NCI-H2196 treated with DMSO at 0.1 percent for 48 hours (cell line): ENCODE measurements around the gene TMEM50B.
"Not testable (repeated sequence)": the region's sequence is repeated elsewhere in the genome, so short reads cannot be mapped to it uniquely, and the experiment has no call there.

Experiments used
- DNase-seq: peaks from one replicate; lab custom pipeline; 2025; ENCODE audit not compliant: unreplicated experiment; lab: John Stamatoyannopoulos, UW

TMEM50B gene

GRCh38 chr21:33432496-33432895, 47.3 kb downstream of the TMEM50B start:
- no peak for DNase-seq

DNA sequence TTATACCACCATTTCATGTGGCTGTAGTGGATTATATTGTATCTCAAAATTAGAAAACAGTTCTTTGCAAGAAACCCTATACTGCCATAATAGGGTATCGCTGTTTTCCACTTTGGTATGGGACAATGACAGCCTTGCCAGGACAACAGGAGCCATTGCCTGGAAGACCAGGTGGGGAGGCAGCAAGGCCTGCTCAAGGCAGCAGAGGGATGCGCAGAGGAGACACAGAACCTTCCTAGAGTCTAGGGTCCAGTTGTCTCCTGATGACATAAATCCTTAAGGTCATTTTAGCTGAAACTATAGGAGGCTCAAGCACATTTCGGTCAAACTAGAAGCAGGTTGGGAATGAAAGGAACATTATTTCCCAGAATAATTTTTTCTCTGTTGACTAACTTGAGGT, 48.9 kb downstream of the TMEM50B start:
- DNase-seq: no peak

DNA sequence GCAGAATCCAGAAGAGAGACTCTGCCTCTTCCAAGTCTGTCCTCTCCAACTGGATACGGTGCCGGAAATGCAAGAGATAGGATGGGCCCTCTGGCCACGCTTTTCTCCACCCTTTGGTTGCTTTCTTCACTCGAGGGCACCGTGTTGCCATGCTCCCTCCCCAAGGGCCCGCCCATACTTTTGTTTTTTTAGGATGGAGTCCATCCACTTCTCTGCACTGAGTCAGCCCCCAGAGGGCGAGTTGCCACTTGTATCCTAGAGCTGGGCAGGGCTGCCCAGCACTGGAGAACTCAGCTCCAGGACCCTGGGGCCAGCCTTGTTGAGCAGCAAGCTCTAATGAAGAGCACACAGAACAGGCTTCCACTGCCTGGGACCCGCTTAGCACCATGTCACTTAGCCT, 51.1 kb downstream of the TMEM50B start:
- no peak for DNase-seq

DNA sequence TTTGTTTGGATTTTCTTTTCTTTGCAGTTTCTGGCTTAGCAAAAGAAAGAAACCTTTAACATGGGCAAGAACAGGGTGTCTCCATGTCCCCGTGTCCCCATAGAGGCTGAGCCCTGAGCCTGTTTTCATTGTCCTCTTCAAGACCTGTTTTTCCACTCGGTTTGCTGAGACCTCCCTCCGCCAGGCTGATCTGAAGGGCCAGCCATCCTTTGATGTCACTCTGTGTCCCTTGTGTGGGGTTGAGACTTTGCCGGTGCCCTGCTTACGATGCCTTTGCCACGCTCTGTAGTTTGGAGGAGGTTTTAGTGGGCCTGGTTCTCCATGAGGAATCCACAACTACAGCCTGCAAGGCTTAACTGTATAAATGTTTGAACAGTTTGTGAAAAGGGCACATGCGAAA, 52.7 kb downstream of the TMEM50B start:
- DNase-seq: no peak

DNA sequence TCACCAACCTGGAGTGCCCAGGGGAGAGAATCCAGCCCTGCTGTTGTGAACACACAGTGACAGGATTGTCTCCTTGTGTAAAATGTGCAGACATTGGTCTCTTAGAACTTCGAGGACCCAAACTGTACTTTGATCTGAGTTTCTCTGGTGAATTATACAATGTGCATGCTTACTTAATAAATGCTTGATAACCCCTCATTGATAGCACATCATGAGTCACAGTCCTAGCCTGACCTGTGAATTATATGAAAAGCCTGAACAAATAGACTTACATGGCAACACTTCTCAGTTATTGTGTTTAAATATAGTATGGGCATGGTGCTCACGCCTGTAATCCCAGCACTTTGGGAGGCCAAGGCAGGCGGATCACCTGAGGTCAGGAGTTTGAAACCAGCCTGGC, 53.9 kb downstream of the TMEM50B start:
- DNase-seq: no peak

GRCh38 chr21:33424214-33424613, 55.6 kb downstream of the TMEM50B start:
- no peak for DNase-seq

- no peak for DNase-seq
Measured at GRCh38 chr21:33421713-33422393, 57.9 kb downstream of the TMEM50B start.

GRCh38 chr21:33419538-33420123, 60.1 kb downstream of the TMEM50B start:
- DNase-seq: no peak

DNA sequence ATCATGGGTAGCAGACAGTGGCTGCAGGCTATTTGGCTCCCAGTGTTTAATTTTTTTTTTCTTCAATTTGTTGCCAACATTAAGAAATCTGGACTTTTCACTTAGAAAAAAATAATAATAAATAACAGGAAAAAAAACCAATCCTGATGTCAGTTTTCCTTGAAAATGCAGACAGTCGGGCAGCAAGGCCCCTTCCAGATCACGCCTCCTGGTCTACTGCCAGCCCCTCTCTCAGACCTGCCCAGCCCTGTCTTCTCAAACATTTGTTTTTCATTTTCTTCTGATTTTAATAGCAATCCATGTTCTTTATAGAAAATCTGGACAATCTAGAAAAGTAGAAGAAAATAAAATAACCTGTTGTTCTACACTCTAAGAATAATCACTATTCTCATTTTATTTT, 61.1 kb downstream of the TMEM50B start:
- no peak for DNase-seq

DNA sequence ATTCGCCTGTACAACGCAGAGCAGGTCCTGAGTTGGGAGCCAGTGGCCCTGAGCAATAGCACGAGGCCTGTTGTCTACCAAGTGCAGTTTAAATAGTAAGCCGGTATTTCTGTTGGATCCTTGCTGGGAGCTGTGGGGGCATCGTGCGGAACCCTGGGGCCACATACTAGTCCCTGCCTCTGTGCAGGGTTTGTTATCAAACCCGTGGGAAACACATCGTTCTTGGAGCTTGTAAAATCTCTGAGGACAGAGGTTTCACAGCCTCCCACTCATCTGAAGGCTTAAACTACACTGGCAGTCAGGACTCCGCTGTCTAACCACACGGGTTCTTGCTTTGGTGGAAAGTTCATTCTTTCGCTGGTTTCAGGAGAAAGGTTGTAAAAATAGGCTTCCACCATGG, 64.8 kb downstream of the TMEM50B start:
- DNase-seq: no peak

GRCh38 chr21:33414068-33414467, 65.7 kb downstream of the TMEM50B start:
- DNase-seq: no peak

GRCh38 chr21:33412832-33413519, 66.8 kb downstream of the TMEM50B start:
- peak; percentile 54 for DNase-seq

DNA sequence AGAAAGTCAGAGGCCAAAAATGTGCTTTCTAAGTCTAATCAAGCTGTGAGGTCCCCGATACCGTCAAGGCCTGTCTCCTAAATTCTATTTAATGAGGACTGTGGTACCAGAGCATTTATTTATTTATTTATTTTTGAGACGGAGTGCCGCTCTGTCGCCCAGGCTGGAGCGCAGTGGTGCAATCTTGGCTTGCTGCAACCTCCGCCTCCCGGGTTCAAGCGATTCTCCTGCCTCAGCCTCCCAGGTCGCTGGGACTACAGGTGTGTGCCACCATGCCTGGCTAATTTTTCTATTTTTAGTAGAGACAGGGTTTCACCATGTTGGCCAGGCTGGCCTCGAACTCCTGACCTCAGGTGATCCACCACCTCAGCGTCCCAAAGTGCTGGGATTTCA, 67.3 kb downstream of the TMEM50B start:
- DNase-seq: not testable (repeated sequence)

GRCh38 chr21:33411949-33412430, 67.8 kb downstream of the TMEM50B start:
- no peak for DNase-seq

DNA sequence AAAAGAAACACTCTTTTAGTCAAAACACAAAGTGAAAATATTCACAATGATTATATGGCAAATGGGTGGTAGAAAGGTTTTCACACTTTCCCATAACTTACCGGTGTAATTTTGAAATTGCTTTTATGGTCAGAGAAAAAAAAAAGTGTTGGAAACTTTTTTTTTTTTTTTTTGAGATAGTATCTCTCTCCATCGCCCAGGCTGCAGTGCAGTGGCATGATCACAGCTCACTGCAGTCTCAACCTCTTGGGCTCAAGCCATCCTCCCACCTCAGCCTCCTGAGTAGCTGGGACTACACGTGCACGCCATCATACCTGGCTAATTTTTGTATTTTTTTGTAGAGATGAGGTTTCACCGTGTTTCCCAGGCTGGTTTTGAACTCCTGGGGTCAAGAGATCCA, 73.3 kb downstream of the TMEM50B start:
- no peak for DNase-seq

GRCh38 chr21:33403786-33404585, 75.8 kb downstream of the TMEM50B start:
- no peak for DNase-seq

DNA sequence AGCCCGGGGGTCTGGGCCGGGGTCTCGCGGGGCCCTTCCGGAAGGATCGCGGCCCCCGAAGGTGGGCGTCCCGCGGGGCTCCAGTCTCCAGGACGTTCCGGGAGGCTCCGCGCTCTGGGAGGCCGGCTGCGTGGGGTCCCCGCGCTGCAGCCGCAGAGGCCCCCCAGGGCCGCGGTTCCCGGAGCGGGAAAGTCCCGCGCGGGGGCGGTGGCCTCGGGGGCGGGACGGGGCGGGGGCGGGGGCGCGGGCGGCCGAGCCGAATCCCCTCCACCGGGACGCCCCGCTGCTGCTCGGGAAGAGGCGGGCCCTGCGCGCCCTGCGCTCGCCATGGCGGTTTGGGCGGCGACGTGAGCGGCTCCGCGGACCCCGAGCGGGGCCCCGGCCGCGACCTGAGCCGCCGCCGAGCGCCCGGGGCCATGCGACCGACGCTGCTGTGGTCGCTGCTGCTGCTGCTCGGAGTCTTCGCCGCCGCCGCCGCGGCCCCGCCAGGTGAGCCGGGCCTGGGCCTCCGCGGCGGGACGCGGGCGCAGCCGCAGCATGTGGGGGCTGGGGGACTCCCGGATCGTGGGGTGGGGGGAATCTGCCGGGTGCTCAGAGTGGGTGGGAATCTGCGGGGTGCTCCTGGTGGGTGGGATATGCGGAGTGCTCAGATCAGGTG, 76.5 kb downstream of the TMEM50B start, which contains the start of gene IFNGR2:
IFNGR2 (plus strand) TSS at position 286 of the 658 bp plus-strand sequence; CDS start at position 417, 131 bp downstream.
- DNase-seq: no peak

DNA sequence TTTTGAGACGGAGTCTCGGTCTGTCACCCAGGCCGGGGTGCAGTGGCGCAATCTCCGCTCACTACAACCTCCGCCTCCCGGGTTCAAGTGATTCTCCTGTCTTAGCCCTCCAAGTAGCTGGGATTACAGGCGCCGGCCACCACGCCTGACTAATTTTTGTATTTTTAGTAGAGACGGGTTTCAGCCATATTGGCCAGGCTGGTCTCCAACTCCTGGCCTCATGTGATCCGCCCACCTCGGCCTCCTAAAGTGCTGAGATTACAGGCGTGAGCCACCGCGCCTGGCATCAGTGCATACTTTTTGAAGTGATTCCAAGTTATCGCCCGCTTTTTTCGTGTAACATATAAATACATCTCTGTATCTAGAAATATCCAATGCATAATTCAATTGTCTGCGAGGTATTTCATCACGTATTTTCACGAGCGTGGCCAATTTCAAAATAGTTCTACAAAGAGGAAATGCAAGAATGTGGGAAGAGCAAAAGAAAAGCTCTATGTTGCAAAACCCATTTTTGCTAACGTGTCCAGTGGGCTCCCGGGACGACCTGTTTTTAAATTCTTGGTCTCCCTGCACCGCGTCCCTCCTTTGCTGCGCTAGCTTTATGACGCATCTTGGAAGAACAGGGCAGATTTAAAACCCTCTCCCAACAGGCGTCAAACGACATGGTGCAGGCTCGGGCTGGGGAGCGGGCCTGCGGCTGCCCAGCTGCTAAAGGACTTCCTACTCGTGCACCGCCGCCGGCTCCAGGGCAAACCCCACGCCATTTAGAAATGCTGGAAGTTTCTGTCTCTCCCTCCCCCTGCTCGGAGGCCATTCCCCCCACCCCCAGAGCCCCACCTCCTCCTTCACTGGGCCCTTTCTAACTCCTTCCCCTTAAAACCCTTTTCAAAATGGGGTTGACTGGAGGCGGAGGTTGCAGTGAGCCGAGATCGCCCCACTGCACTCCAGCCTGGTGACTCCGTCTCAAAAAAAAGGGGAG, 77.5 kb downstream of the TMEM50B start:
- DNase-seq: no peak

DNA sequence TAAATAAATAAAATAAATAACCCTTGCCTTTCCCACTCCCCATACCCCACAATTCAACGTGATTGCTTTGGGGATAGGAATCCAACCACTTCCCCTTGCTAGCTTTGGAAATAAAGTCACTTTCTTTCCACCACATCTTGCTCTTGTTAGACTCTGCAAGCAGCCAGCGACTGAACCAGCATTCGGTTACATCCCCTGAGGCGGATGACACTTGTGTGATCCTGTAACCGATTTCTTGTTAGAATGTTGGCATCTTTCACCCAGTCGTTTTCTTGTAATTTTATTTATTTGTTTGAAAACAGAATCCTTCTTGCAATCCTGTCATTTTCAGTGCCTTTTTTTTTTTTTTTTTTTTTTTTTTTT, 78.2 kb downstream of the TMEM50B start:
- no peak for DNase-seq
